NCI-H2107 (cell line): ENCODE results near the gene A3GALT2.
"Not testable (repeated sequence)": the region's sequence is repeated elsewhere in the genome, so short reads cannot be mapped to it uniquely, and the experiment has no call there.

Experiments used
- DNase-seq: peaks from one replicate; lab custom pipeline; 2025; lab: John Stamatoyannopoulos, UW

Gene A3GALT2

GRCh38 chr1:33294071-33295010 lies 26.6 kb downstream of the A3GALT2 start:
- DNase-seq = no peak

GRCh38 chr1:33292726-33293340 lies 28.1 kb downstream of the A3GALT2 start:
- no peak for DNase-seq

- not testable (repeated sequence) for DNase-seq
These were observed 30.3 kb downstream of the A3GALT2 start for GRCh38 chr1:33290615-33291014.

GRCh38 chr1:33289858-33290154 lies 31.1 kb downstream of the A3GALT2 start:
- no peak for DNase-seq

- DNase-seq = no peak
These were observed 31.7 kb downstream of the A3GALT2 start for GRCh38 chr1:33288976-33289857.

- no peak for DNase-seq
These were observed 33.6 kb downstream of the A3GALT2 start for GRCh38 chr1:33287317-33287716.

- no peak for DNase-seq
These were observed 34.3 kb downstream of the A3GALT2 start for GRCh38 chr1:33286451-33287185.

- DNase-seq = no peak
These were observed 36.8 kb downstream of the A3GALT2 start for GRCh38 chr1:33284049-33284448.

GRCh38 chr1:33282791-33283190 lies 38.1 kb downstream of the A3GALT2 start:
- no peak for DNase-seq

- no peak for DNase-seq
These were observed 39.2 kb downstream of the A3GALT2 start for GRCh38 chr1:33281554-33282303.

- DNase-seq = no peak
These were observed 40.7 kb downstream of the A3GALT2 start for GRCh38 chr1:33280091-33280661.

- DNase-seq = no peak
These were observed 43.3 kb downstream of the A3GALT2 start for GRCh38 chr1:33277488-33278084.

- no peak for DNase-seq
These were observed 44.2 kb downstream of the A3GALT2 start for GRCh38 chr1:33276573-33277298.

- DNase-seq = no peak
These were observed 45.0 kb downstream of the A3GALT2 start for GRCh38 chr1:33275706-33276572.

GRCh38 chr1:33275195-33275594 lies 45.7 kb downstream of the A3GALT2 start:
- DNase-seq = no peak

- DNase-seq = no peak
These were observed 46.5 kb downstream of the A3GALT2 start for GRCh38 chr1:33274446-33274845.

- no peak for DNase-seq
These were observed 46.9 kb downstream of the A3GALT2 start for GRCh38 chr1:33273961-33274371.

GRCh38 chr1:33273406-33273805 lies 47.5 kb downstream of the A3GALT2 start:
- no peak for DNase-seq

- no peak for DNase-seq
These were observed 48.0 kb downstream of the A3GALT2 start for GRCh38 chr1:33272930-33273329.
